HepG2 (cell line): ENCODE measurements around the gene SNRNP200. TPM values are rescaled to one million over a fixed set of nuclear protein-coding genes. Genes with fewer than 3 reads are reported as not detected.

ENCODE experiments used
- ATAC-seq: fragments of 200-7000 bp; cut with Tn5 transposase; 3 replicates; pipeline ENCODE4 v1.9.1; 2020; ENCODE audit warnings: mild to moderate bottlenecking, moderate library complexity
- BruUV-seq: library from RNA; stranded (reverse); fragments of 400-500 nt; replicated peaks from 2 replicates; lab custom pipeline; 2021; lab: Mats Ljungman, UMichigan
- CTCF ChIA-PET: fragments of 300-600 bp; formaldehyde crosslinking; extraction: SDS; loops from one replicate; lab custom pipeline; 2021; ENCODE audit warnings: low total read pairs, inconsistent platforms, low intra/inter-chr PET ratio; lab: Yijun Ruan, JAX
- POLR2A ChIA-PET: fragments of 350-600 bp; sonication (Branson Sonifier 250); formaldehyde crosslinking; loops from one replicate; lab custom pipeline; 2020; ENCODE audit warnings: antibody characterized with exemption, inconsistent platforms; lab: Yijun Ruan, JAX
- DNase-seq: peaks from one replicate; pipeline ENCODE4 v3.0.0-alpha.2; 2015; ENCODE audit warnings: low spot score
- FAIRE-seq: peaks from 3 replicates; lab custom pipeline; 2011; peaks lifted over from hg19 to GRCh38; lab: Jason Lieb, UNC
- H2AFZ ChIP-seq: one replicate; pipeline ENCODE4 v1.6.1; 2011; ENCODE audit warnings: low read length, inconsistent platforms
- H3K27ac ChIP-seq: fragments of 300-600 bp; 3 replicates; pipeline ENCODE4 v1.8.0; 2011; ENCODE audit warnings: mixed run types, mild to moderate bottlenecking, mixed read lengths, low read length, inconsistent platforms; ENCODE audit not compliant: insufficient read depth; ENCODE audit errors: extremely low read length
- H3K27me3 ChIP-seq, 2 experiments: fragments of 200-600 bp in 1 of 2; 2 replicates in 1 of 2; 3 replicates in 1 of 2; pipeline versions ENCODE4 v1.6.0 to v1.8.0; 2011; ENCODE audit warnings: low read length in 2 of 2, mild to moderate bottlenecking in 2 of 2, moderate library complexity in 2 of 2, inconsistent platforms in 1 of 2; ENCODE audit not compliant: insufficient read depth in 2 of 2, control insufficient read depth in 1 of 2
- H3K36me3 ChIP-seq, 2 experiments: fragments of 200-600 bp in 1 of 2; replicated peaks in 1 of 2; 2 replicates in 1 of 2; 3 replicates in 1 of 2; pipeline versions ENCODE4 v1.5.1 to v1.8.0; 2011; ENCODE audit warnings: low read length in 2 of 2, inconsistent platforms in 1 of 2; ENCODE audit not compliant: insufficient read depth in 2 of 2, control insufficient read depth in 1 of 2
- H3K4me1 ChIP-seq: 2 replicates; pipeline ENCODE4 v1.5.1; 2012; ENCODE audit warnings: low read length, inconsistent platforms; ENCODE audit not compliant: insufficient read depth
- H3K4me2 ChIP-seq: 2 replicates; pipeline ENCODE4 v1.6.0; 2011; ENCODE audit warnings: low read depth, low read length, inconsistent platforms
- H3K4me3 ChIP-seq, 3 experiments: fragments of 200-600 bp in 1 of 3; sonication (generic), shearing (Covaris generic) in 1 of 3; replicated peaks in 1 of 3; 2 replicates each; pipeline ENCODE4 v1.5.1; 2011 to 2016; ENCODE audit warnings: low read length in 3 of 3, inconsistent platforms in 2 of 3, low read depth in 2 of 3, mild to moderate bottlenecking in 2 of 3, control low read depth in 1 of 3, mixed read lengths in 1 of 3; ENCODE audit not compliant: insufficient read depth in 1 of 3
- H3K79me2 ChIP-seq: one replicate; pipeline ENCODE4 v1.6.1; 2011; ENCODE audit warnings: low read length, inconsistent platforms; ENCODE audit not compliant: insufficient read depth
- H3K9ac ChIP-seq: 2 replicates; pipeline ENCODE4 v1.6.0; 2011; ENCODE audit warnings: mild to moderate bottlenecking, low read depth, low read length, inconsistent platforms; ENCODE audit not compliant: insufficient read depth
- H3K9me3 ChIP-seq: 2 replicates; pipeline ENCODE4 v1.5.1; 2012; ENCODE audit warnings: mild to moderate bottlenecking, low read length
- H4K20me1 ChIP-seq: 2 replicates; pipeline ENCODE4 v1.6.0; 2011; ENCODE audit warnings: inconsistent platforms, mild to moderate bottlenecking, low read length, moderate library complexity; ENCODE audit not compliant: insufficient read depth
- ATF5 ChIP-seq: sonication (generic); formaldehyde crosslinking; IDR thresholded peaks from 2 replicates; pipeline ENCODE4 v1.4.0; 2020; ENCODE audit warnings: mild to moderate bottlenecking, low read depth, missing genetic modification reagents
- CREB1 ChIP-seq, 2 experiments: fragments of 450-650 bp in 1 of 2; IDR thresholded peaks; 2 replicates each; pipeline ENCODE4 v1.6.1; 2016 to 2017; ENCODE audit warnings: control low read depth in 1 of 2, mild to moderate bottlenecking in 1 of 2, missing compliant biosample characterization in 1 of 2, missing genetic modification characterization in 1 of 2
- ETV6 ChIP-seq: sonication (generic); formaldehyde crosslinking; conservative IDR thresholded peaks from 2 replicates; pipeline ENCODE4 v1.4.0; 2020; ENCODE audit warnings: missing genetic modification reagents
- HBP1 ChIP-seq: IDR thresholded peaks from 2 replicates; pipeline ENCODE4 v1.6.1; 2016; ENCODE audit warnings: low read depth, control low read depth
- HES4 ChIP-seq: sonication (generic); formaldehyde crosslinking; IDR thresholded peaks from 2 replicates; pipeline ENCODE4 v1.9.0; 2021; ENCODE audit warnings: mild to moderate bottlenecking, missing genetic modification reagents, borderline replicate concordance
- JUND ChIP-seq: sonication (generic); formaldehyde crosslinking; IDR thresholded peaks from 2 replicates; pipeline ENCODE4 v1.8.0; 2022; ENCODE audit warnings: mild to moderate bottlenecking, missing genetic modification reagents
- MNT ChIP-seq: fragments of 450-650 bp; IDR thresholded peaks from 2 replicates; pipeline ENCODE4 v1.6.1; 2016
- ZNF501 ChIP-seq: sonication (generic); formaldehyde crosslinking; IDR thresholded peaks from 2 replicates; pipeline ENCODE4 v1.5.1; 2020; ENCODE audit warnings: mild to moderate bottlenecking, moderate library complexity, missing genetic modification reagents
- ZNF761 ChIP-seq: sonication (generic); formaldehyde crosslinking; conservative IDR thresholded peaks from 2 replicates; pipeline ENCODE4 v1.4.0; 2020; ENCODE audit warnings: mild to moderate bottlenecking, missing genetic modification reagents
- WGBS: methylation state at CpG from one replicate; pipeline ENCODE4 v1.1.6; 2017; ENCODE audit warnings: low lambda C conversion rate; 5-methylcytosine and 5-hydroxymethylcytosine counted together
- in situ Hi-C: cut with HindIII; loops from 2 replicates; pipeline ENCODE4 v1.10.0; 2017; ENCODE audit warnings: low pct_unique_long_range_greater_than_20kb; ENCODE audit not compliant: extremely low pct_ligation_motif_present
- intact Hi-C: fragments of 100-400 bp; cut with micrococcal nuclease; formaldehyde crosslinking; loops from one replicate; pipeline ENCODE4 v1.10.0; 2022; ENCODE audit not compliant: unreplicated experiment
- polyA plus RNA-seq, 8 experiments: library from polyadenylated mRNA; depleted of rRNA in 3 of 8; stranded (reverse) in 7 of 8; unstranded in 1 of 8; fragments of >200 nt; fragmentation: Illumina TruSeq in 4 of 8; extraction: Trizol in 4 of 8; gene quantifications; 2 replicates each; pipeline versions ENCODE4 v1.2.1 to v1.2.3, GENCODE V29; 2011 to 2016; ENCODE audit warnings: low read depth in 4 of 8, missing spikeins in 1 of 8, mixed read lengths in 1 of 8; ENCODE audit not compliant: insufficient read depth in 1 of 8
- total RNA-seq, 5 experiments: library from RNA; depleted of rRNA; stranded (reverse); fragments of >200 nt; fragmentation: Illumina TruSeq; extraction: Trizol; gene quantifications; 2 replicates each; pipeline ENCODE4 v1.2.3, GENCODE V29; 2016; ENCODE audit warnings: low read depth in 1 of 5
- TF ChIP-seq, protein P1 (sequence below): sonication (generic); formaldehyde crosslinking; IDR thresholded peaks from 2 replicates; pipeline ENCODE4 v1.8.0; 2023; ENCODE audit warnings: mild to moderate bottlenecking, missing genetic modification reagents
- TF ChIP-seq, protein P2 (sequence below): sonication (generic); formaldehyde crosslinking; IDR thresholded peaks from 2 replicates; pipeline ENCODE4 v1.4.0; 2020; ENCODE audit warnings: missing genetic modification reagents, mild to moderate bottlenecking, borderline replicate concordance

Gene SNRNP200
- total and polyA plus RNA-seq, 2 of the 13 experiments (the other 11 are each of a cell fraction or from before 2014, with no cell fraction given), result 99.0 to 232 TPM

GRCh38 chr2:96241900-96242611 lies 63.3 kb downstream of the SNRNP200 start (continued):
- TF ChIP-seq CREB1 (IDR thresholded peaks at IDR 0.05) (no peak), CREB1 (CRISPR knock-in tag; IDR thresholded peaks at IDR 0.05) (no peak)

DNA sequence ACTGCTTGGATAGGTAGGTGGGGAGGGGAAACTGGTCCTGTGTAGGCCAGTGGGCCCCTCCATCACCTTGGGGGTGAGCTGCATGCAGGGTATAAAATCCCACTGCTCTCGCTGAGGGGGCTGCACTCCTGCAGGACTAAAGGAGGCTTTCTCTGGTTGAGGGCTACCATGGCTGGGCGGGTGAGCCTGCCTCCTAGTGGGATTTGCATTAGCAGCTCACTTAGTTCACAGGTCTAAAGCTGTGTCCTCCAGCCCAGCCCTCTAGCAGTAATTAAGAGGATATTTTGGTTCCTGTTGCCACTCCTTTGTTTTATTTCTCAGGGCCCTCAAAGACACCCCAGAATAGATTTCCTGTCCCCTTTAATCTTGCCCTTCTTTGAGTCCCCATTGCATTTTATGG lies 64.1 kb downstream of the SNRNP200 start:
- H3K4me1 ChIP-seq, result peaks cover 16% of the 10 kb centered on the region; the same call in 1 of the 2 replicates
- WGBS, result 86% methylated on average over 1 of the region's 2 CpGs
- H3K27ac ChIP-seq, result no peak overlapping the region
- H3K9ac ChIP-seq, result no peak overlapping the region
- no peaks in the 10 kb centered on the region for H3K27me3 ChIP-seq
- H3K36me3 ChIP-seq, result peaks cover 2 to 17% of the 10 kb centered on the region in 2 experiments; a peak in 3 of 5 replicates
- FAIRE-seq (no peak), DNase-seq (no peak), ATAC-seq (peak; percentile 14; the same call in 2 of the 3 replicates)
- no peaks in the 10 kb centered on the region for H4K20me1 ChIP-seq
- no peaks in the 10 kb centered on the region for H3K9me3 ChIP-seq
- no peak overlapping the region for H3K4me2 ChIP-seq
- H3K4me3 ChIP-seq, result no peak overlapping the region
- in situ Hi-C loops (no loop called here), intact Hi-C loops (no loop called here)
- H2AFZ ChIP-seq, result no peak overlapping the region
- ChIA-PET POLR2A (no interaction called here), CTCF (no interaction called here)
- BruUV-seq, result no TSS peak
- H3K79me2 ChIP-seq, result no peaks in the 10 kb centered on the region
- TF ChIP-seq ZNF501 (no peak), HBP1 (no peak), ETV6 (CRISPR knock-in tag) (no peak), HES4 (CRISPR knock-in tag) (no peak), ZNF761 (CRISPR knock-in tag) (no peak), JUND (no peak), MNT (no peak), ATF5 (CRISPR knock-in tag) (no peak)
- TF ChIP-seq, protein P1, sequence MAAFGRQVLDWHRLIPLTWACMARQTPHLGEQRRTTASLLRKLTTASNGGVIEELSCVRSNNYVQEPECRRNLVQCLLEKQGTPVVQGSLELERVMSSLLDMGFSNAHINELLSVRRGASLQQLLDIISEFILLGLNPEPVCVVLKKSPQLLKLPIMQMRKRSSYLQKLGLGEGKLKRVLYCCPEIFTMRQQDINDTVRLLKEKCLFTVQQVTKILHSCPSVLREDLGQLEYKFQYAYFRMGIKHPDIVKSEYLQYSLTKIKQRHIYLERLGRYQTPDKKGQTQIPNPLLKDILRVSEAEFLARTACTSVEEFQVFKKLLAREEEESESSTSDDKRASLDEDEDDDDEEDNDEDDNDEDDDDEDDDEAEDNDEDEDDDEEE, result no peak
- TF ChIP-seq, protein P2, sequence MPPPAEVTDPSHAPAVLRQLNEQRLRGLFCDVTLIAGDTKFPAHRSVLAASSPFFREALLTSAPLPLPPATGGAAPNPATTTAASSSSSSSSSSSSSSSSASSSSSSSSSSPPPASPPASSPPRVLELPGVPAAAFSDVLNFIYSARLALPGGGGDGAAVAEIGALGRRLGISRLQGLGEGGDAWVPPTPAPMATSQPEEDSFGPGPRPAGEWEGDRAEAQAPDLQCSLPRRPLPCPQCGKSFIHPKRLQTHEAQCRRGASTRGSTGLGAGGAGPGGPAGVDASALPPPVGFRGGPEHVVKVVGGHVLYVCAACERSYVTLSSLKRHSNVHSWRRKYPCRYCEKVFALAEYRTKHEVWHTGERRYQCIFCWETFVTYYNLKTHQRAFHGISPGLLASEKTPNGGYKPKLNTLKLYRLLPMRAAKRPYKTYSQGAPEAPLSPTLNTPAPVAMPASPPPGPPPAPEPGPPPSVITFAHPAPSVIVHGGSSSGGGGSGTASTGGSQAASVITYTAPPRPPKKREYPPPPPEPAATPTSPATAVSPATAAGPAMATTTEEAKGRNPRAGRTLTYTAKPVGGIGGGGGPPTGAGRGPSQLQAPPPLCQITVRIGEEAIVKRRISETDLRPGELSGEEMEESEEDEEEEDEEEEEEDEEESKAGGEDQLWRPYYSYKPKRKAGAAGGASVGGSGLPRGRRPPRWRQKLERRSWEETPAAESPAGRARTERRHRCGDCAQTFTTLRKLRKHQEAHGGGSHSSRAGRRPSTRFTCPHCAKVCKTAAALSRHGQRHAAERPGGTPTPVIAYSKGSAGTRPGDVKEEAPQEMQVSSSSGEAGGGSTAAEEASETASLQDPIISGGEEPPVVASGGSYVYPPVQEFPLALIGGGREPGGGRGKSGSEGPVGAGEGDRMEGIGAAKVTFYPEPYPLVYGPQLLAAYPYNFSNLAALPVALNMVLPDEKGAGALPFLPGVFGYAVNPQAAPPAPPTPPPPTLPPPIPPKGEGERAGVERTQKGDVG (CRISPR knock-in tag), result no peak
